Stomach (tissue), 9 donors: ENCODE data around the gene PHKA2. TPM values are rescaled to one million over a fixed set of nuclear protein-coding genes. Genes with fewer than 3 reads are reported as not detected.

ENCODE experiments used
- DNase-seq, 2 donors: peaks; one replicate each; pipeline versions ENCODE4 v3.0.0 to v3.0.0-alpha.2; 2013 to 2019
- H3K27ac ChIP-seq, 5 donors: fragments of 200-600 bp in 4 of 5; sonication (generic) in 4 of 5; one replicate each; pipeline ENCODE4 v1.5.1; 2013 to 2019; ENCODE audit warnings: mild to moderate bottlenecking in 1 of 5, moderate library complexity in 1 of 5
- H3K27me3 ChIP-seq, 3 donors: fragments of 200-600 bp; sonication (generic); one replicate each; pipeline ENCODE4 v1.5.1; 2017 to 2019; ENCODE audit warnings: mixed run types in 1 of 3
- H3K36me3 ChIP-seq, 4 donors: fragments of 200-600 bp; sonication (generic); 1 replicate in 3 of 4; 2 replicates in 1 of 4; pipeline ENCODE4 v1.5.1; 2016 to 2019
- H3K4me1 ChIP-seq, 4 donors: fragments of 200-600 bp; sonication (generic); one replicate each; pipeline ENCODE4 v1.5.1; 2016 to 2019
- H3K4me3 ChIP-seq, 4 donors: fragments of 200-600 bp; sonication (generic) in 3 of 4; one replicate each; pipeline ENCODE4 v1.5.1; 2016 to 2019; ENCODE audit warnings: mild to moderate bottlenecking in 1 of 4
- H3K9me3 ChIP-seq, 4 donors: fragments of 200-600 bp; sonication (generic); one replicate each; pipeline ENCODE4 v1.5.1; 2016 to 2019
- EP300 ChIP-seq: sonication (generic); formaldehyde crosslinking; IDR thresholded peaks from one replicate; pipeline ENCODE4 v1.6.1; 2017; ENCODE audit warnings: antibody characterized with exemption
- POLR2A ChIP-seq, 4 donors: fragments of 450-650 bp; IDR thresholded peaks; one replicate each; pipeline ENCODE4 v1.6.1; 2016; ENCODE audit warnings: antibody characterized with exemption in 4 of 4, control low read depth in 2 of 4, mild to moderate bottlenecking in 1 of 4, moderate library complexity in 1 of 4
- POLR2AphosphoS5 ChIP-seq, 3 donors: sonication (generic); formaldehyde crosslinking; IDR thresholded peaks; one replicate each; pipeline ENCODE4 v1.6.1; 2016; ENCODE audit warnings: antibody characterized with exemption in 3 of 3
- WGBS, 5 donors: extraction: QIAGEN DNeasy Blood & Tissue Kit in 3 of 5; methylation state at CpG; one replicate each; pipeline versions ENCODE4 v1.1.5 to v1.1.7; 2013 to 2018; 5-methylcytosine and 5-hydroxymethylcytosine counted together
- intact Hi-C: fragments of 100-400 bp; cut with DNase I; formaldehyde crosslinking; loops from one replicate; pipeline ENCODE4 v1.15.1; 2023; ENCODE audit warnings: low total_unique reads
- polyA plus RNA-seq, 3 donors: library from polyadenylated mRNA; stranded (reverse); fragments of 200-250 nt; gene quantifications; one replicate each; pipeline ENCODE4 v1.2.3, GENCODE V29; 2013
- total RNA-seq, 5 donors: library from RNA; depleted of rRNA; stranded (reverse); fragments of >200 nt; gene quantifications; one replicate each; pipeline versions ENCODE4 v1.1.0 to v1.2.3, GENCODE V29; 2014 to 2016
- TF ChIP-seq, protein P1 (sequence below), 7 experiments: fragments of 450-650 bp in 4 of 7; fragments of 200-600 bp in 3 of 7; sonication (generic) in 3 of 7; IDR thresholded peaks; one replicate each; pipeline ENCODE4 v1.5.1; 2016 to 2019; ENCODE audit warnings: antibody characterized with exemption in 7 of 7, control low read depth in 2 of 7, mild to moderate bottlenecking in 1 of 7
- donor health status: healthy with polysubstance abuse.
- donor health status: Bipolar disorder and iron deficiency.
- donor health status: healthy.

Gene PHKA2
- total and polyA plus RNA-seq, 8 donors = 10.5 to 63.4 (median 15.5) TPM

DNA sequence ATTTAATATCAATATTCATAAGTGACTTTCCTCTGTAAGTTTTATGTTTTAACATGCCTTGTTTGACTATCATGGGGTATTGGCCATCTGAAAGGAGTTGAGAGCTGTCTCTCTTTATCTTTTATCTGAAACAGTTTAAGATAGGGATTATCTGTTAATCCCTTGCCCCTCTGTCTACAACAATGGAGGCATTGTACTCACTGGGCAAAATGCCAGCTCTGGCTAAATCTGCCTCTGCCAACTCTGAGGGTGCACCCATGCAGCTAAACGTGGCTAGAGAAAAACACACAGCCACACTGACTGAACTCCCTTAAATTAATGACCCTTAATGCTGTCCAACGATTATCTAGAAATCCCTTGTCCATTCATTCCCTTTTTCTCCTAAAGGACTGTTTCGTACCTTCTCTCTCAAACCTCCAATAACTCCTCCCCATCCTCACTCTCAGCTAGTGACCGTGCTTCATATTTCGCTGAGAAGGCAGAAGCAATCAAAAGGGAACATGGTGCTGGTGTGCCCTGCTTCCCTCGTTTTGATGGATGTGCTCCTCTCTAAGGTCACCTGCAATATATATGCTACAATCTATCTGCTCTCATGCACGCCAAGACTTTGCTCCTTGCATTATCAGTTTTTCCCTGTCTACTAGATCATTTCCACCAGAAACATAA lies 10.3 kb downstream of the PHKA2 start:
- no peaks in the 10 kb centered on the region for H3K9me3 ChIP-seq
- no peaks in the 10 kb centered on the region for H3K4me1 ChIP-seq
- H3K4me3 ChIP-seq = no peak overlapping the region
- DNase-seq = peak in 1 of 2 donors; percentile 60
- 35 to 59% (median 52%) methylated on average over 7 of the region's 7 CpGs for WGBS, 5 donors
- H3K36me3 ChIP-seq = no peaks in the 10 kb centered on the region
- intact Hi-C loops = no loop called here
- H3K27ac ChIP-seq = no peak overlapping the region
- H3K27me3 ChIP-seq = no peaks in the 10 kb centered on the region
- TF ChIP-seq POLR2AphosphoS5 (IDR thresholded peaks at IDR 0.05) (no peak), EP300 (no peak), POLR2A (IDR thresholded peaks at IDR 0.05) (no peak)
- TF ChIP-seq, protein P1, sequence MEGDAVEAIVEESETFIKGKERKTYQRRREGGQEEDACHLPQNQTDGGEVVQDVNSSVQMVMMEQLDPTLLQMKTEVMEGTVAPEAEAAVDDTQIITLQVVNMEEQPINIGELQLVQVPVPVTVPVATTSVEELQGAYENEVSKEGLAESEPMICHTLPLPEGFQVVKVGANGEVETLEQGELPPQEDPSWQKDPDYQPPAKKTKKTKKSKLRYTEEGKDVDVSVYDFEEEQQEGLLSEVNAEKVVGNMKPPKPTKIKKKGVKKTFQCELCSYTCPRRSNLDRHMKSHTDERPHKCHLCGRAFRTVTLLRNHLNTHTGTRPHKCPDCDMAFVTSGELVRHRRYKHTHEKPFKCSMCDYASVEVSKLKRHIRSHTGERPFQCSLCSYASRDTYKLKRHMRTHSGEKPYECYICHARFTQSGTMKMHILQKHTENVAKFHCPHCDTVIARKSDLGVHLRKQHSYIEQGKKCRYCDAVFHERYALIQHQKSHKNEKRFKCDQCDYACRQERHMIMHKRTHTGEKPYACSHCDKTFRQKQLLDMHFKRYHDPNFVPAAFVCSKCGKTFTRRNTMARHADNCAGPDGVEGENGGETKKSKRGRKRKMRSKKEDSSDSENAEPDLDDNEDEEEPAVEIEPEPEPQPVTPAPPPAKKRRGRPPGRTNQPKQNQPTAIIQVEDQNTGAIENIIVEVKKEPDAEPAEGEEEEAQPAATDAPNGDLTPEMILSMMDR (IDR thresholded peaks at IDR 0.05) = no peak

DNA sequence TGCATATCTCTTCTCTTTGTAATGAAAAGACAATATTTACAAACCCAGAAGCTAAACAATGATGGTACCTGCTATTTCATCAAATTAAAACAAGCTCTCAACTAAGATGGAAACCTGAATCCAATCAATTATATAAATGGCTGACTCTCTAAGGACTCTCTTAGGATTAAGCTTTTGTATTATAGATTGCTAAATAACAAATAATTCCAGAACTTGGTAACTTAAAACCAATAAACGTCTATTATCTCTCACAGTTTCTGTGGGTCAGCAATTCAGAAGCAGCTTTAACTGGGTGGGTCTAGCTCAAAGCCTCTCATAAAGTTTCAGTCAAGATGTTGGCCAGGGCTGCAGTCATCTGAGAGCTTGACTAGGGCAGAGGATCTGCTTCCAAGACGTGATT lies 12.4 kb downstream of the PHKA2 start:
- Histone ChIP-seq H3K36me3 (no peaks in the 10 kb centered on the region), H3K9me3 (no peaks in the 10 kb centered on the region), H3K4me3 (no peak overlapping the region), H3K27ac (no peak overlapping the region), H3K4me1 (no peaks in the 10 kb centered on the region), H3K27me3 (no peaks in the 10 kb centered on the region)
- intact Hi-C loops = no loop called here
- DNase-seq = no peak
- TF ChIP-seq POLR2AphosphoS5 (IDR thresholded peaks at IDR 0.05) = no peak
- TF ChIP-seq EP300 = no peak
- TF ChIP-seq POLR2A (IDR thresholded peaks at IDR 0.05) = no peak
- TF ChIP-seq, protein P1 (IDR thresholded peaks at IDR 0.05) = no peak
- 45 to 70% (median 61%) methylated on average over 2 of the region's 2 CpGs for WGBS, 5 donors

DNA sequence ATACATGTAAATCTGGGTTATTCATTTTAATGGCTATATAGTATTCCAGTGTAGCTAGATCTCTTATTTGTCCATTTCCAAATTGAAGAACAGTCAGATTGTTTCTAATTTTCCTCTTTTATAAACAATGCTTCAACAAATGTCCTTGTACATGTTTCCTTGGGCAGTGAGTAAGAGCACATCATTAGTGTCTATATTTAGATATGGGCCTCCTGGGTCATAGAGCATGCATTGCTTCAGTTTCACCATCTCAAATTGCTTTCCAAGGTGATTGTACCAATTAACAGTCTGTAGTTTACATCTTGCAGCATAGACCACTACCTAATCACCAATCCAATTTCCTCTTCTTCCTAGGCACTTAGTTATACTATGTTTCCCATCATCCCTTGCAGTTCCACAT lies 13.4 kb downstream of the PHKA2 start:
- H3K4me3 ChIP-seq = no peak overlapping the region
- intact Hi-C loops = no loop called here
- no peak for DNase-seq
- no peaks in the 10 kb centered on the region for H3K36me3 ChIP-seq
- H3K4me1 ChIP-seq = no peaks in the 10 kb centered on the region
- no peak for TF ChIP-seq EP300
- TF ChIP-seq, protein P1 (IDR thresholded peaks at IDR 0.05) = no peak
- no peak for TF ChIP-seq POLR2A (IDR thresholded peaks at IDR 0.05)
- TF ChIP-seq POLR2AphosphoS5 (IDR thresholded peaks at IDR 0.05) = no peak
- no peak overlapping the region for H3K27ac ChIP-seq
- no peaks in the 10 kb centered on the region for H3K9me3 ChIP-seq
- no peaks in the 10 kb centered on the region for H3K27me3 ChIP-seq

DNA sequence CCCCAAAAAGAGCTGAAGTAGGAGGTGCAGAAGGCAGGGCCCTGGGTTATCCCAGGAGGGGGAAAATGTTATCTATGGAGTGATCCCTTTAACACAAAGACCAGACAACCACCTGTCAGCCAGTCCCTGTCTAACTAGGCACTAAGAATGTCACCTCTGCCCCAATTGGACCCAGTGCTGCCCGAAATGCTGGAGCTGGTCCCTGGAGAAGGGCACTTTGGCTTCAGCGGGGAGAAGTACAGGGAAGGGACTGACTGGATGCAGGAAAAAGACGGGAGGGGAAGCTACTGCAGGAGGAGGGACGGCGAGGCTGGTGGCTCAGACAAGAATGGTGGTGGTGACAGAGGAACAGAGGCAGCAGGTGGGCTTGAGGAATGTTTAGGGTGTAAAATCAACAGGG lies 17.3 kb downstream of the PHKA2 start:
- 74 to 98% (median 96%) methylated on average over 4 to 5 of the region's 5 CpGs for WGBS, 5 donors
- Histone ChIP-seq H3K27ac (no peak overlapping the region), H3K36me3 (no peaks in the 10 kb centered on the region), H3K9me3 (no peaks in the 10 kb centered on the region), H3K27me3 (no peaks in the 10 kb centered on the region), H3K4me1 (no peaks in the 10 kb centered on the region), H3K4me3 (no peak overlapping the region)
- intact Hi-C loops = no loop called here
- DNase-seq = no peak
- TF ChIP-seq, protein P1 (IDR thresholded peaks at IDR 0.05) = no peak
